Large intestine (tissue), 3 donors: ENCODE data around the gene ABHD2. TPM values are rescaled to one million over a fixed set of nuclear protein-coding genes. Genes with fewer than 3 reads are reported as not detected.
"Not testable (repeated sequence)": the region's sequence is repeated elsewhere in the genome, so short reads cannot be mapped to it uniquely, and the experiment has no call there.

Experiments
- DNase-seq, 2 donors: peaks; one replicate each; pipeline versions ENCODE4 v3.0.0 to v3.0.0-alpha.2; 2013
- H3K27ac ChIP-seq: one replicate; pipeline ENCODE4 v1.5.1; 2013; ENCODE audit warnings: low read length
- H3K27me3 ChIP-seq: 2 replicates; pipeline ENCODE4 v1.6.1; 2013; ENCODE audit warnings: low read length; ENCODE audit not compliant: control insufficient read depth, insufficient read depth
- H3K36me3 ChIP-seq: 2 replicates; pipeline ENCODE4 v1.6.1; 2013; ENCODE audit warnings: low read length; ENCODE audit not compliant: control insufficient read depth, insufficient read depth
- H3K4me1 ChIP-seq: one replicate; pipeline ENCODE4 v1.6.1; 2013; ENCODE audit warnings: low read length; ENCODE audit not compliant: control insufficient read depth, insufficient read depth
- H3K4me3 ChIP-seq: one replicate; pipeline ENCODE4 v1.5.1; 2013; ENCODE audit warnings: low read length
- H3K9me3 ChIP-seq: one replicate; pipeline ENCODE4 v1.6.1; 2013; ENCODE audit warnings: mild to moderate bottlenecking, low read depth, low read length, moderate library complexity; ENCODE audit not compliant: control insufficient read depth
- WGBS: methylation state at CpG from one replicate; pipeline ENCODE4 v1.1.5; 2013; ENCODE audit warnings: low lambda C conversion rate; ENCODE audit not compliant: insufficient coverage; 5-methylcytosine and 5-hydroxymethylcytosine counted together
- polyA plus RNA-seq: library from polyadenylated mRNA; unstranded; fragments of 120-200 nt; gene quantifications from one replicate; pipeline ENCODE4 v1.2.1, GENCODE V29; 2013

ABHD2 gene
- polyA plus RNA-seq, 1 donor = 58.1 TPM

- DNase-seq = peak in 1 of 2 donors; percentile 45
- Histone ChIP-seq H3K9me3 (no peaks in the 10 kb centered on the region), H3K4me3 (no peak overlapping the region), H3K36me3 (peaks cover 23% of the 10 kb centered on the region), H3K4me1 (no peaks in the 10 kb centered on the region), H3K27me3 (no peaks in the 10 kb centered on the region), H3K27ac (no peak overlapping the region)
- WGBS = 86% methylated on average over 1 of the region's 8 CpGs
Measured at GRCh38 chr15:89139613-89140499, 51.6 kb downstream of the ABHD2 start.

DNA sequence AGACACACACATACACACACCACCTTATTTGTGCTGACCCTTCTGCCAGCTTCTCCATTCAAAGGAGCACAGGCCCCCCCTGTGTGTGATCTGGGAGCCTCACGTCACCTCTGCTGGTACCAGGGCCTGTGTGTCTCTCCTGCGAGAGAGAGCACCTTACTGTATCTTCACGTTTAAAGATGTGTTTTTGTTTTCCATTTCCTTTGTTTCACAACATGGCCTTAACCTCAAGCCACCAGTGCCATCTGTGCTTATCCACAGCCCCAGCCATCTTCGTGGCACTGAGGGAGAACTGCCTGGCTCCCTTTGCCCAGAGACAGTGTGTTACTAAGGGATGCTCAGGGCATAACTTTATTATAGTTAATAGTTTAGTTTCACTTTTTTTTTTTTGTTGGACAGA, 52.3 kb downstream of the ABHD2 start:
- DNase-seq = no peak
- H3K9me3 ChIP-seq = no peaks in the 10 kb centered on the region
- H3K27ac ChIP-seq = no peak overlapping the region
- peaks cover 23% of the 10 kb centered on the region for H3K36me3 ChIP-seq
- no peaks in the 10 kb centered on the region for H3K4me1 ChIP-seq
- no peaks in the 10 kb centered on the region for H3K27me3 ChIP-seq
- no CpG with 5 or more reads among the region's 4 CpGs for WGBS
- no peak overlapping the region for H3K4me3 ChIP-seq

GRCh38 chr15:89141159-89141558, 52.9 kb downstream of the ABHD2 start:
- H3K27ac ChIP-seq, H3K4me3 ChIP-seq, H3K27me3 ChIP-seq, H3K4me1 ChIP-seq, H3K9me3 ChIP-seq, DNase-seq: not testable (repeated sequence)
- H3K36me3 ChIP-seq = peaks cover 23% of the 10 kb centered on the region
- WGBS = no CpG with 5 or more reads among the region's 10 CpGs

- DNase-seq = no peak
- WGBS = 20% methylated on average over 1 of the region's 2 CpGs
- H3K4me3 ChIP-seq = no peak overlapping the region
- H3K27ac ChIP-seq = no peak overlapping the region
- H3K9me3 ChIP-seq = no peaks in the 10 kb centered on the region
- H3K27me3 ChIP-seq = no peaks in the 10 kb centered on the region
- no peaks in the 10 kb centered on the region for H3K4me1 ChIP-seq
- H3K36me3 ChIP-seq = peaks cover 23% of the 10 kb centered on the region
Measured at GRCh38 chr15:89141885-89142284, 53.6 kb downstream of the ABHD2 start.

DNA sequence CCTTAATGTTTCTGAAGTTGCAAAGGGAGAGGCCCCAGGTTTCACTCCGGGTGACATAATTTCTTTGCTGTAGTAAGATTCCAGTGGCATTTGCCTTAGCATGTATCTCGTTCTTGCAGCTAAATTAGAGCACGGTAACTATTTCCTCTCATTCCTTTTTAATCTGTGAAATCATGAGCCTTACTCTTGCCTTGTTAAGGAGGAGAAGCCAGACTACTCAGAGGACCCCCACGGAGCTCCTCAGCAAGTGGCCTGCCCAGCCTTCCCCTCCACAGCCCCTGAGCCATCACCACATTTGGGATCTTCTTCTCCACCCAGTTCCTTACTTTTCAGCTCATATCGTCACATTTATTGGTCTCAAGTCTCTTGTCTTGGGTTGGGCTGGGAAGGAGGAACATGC, 54.2 kb downstream of the ABHD2 start:
- Histone ChIP-seq H3K4me3 (no peak overlapping the region), H3K4me1 (no peaks in the 10 kb centered on the region), H3K27ac (no peak overlapping the region), H3K27me3 (no peaks in the 10 kb centered on the region), H3K9me3 (no peaks in the 10 kb centered on the region), H3K36me3 (peaks cover 23% of the 10 kb centered on the region)
- 80% methylated on average over 2 of the region's 5 CpGs for WGBS
- DNase-seq = no peak

DNA sequence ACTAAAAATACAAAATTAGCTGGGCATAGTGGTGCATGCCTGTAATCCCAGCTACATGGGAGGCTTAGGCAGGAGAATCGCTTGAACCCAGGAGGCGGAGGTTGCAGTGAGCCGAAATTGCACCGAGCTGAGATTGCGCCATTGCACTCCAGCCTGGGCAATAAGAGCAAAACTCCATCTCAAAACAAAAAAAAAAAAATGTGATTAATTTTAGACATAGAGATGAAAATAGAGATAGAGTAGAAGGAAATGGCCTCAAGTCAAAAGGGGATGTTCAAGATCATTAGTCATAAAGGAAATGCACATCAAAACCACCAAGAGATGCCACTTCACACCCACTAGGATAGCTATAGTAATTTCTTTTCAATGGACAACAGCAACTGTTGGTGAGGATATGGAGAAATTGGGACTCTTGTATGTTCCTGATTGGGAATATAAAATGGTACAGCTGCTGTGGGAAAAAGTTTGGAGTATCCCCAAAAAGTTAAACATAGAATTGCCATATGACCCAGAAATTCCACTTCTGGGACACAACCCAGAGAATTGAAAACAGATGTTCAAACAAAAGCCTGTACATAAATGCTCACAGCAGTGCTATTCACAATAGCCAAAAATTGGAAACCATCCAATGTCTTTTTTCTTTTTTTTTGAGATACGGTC, 55.4 kb downstream of the ABHD2 start:
- Histone ChIP-seq H3K36me3 (peaks cover 18% of the 10 kb centered on the region), H3K4me3 (no peak overlapping the region), H3K9me3 (no peaks in the 10 kb centered on the region), H3K27ac (no peak overlapping the region), H3K27me3 (no peaks in the 10 kb centered on the region), H3K4me1 (no peaks in the 10 kb centered on the region)
- WGBS = no CpG with 5 or more reads among the region's 6 CpGs
- DNase-seq = peak in 1 of 2 donors; percentile 32

DNA sequence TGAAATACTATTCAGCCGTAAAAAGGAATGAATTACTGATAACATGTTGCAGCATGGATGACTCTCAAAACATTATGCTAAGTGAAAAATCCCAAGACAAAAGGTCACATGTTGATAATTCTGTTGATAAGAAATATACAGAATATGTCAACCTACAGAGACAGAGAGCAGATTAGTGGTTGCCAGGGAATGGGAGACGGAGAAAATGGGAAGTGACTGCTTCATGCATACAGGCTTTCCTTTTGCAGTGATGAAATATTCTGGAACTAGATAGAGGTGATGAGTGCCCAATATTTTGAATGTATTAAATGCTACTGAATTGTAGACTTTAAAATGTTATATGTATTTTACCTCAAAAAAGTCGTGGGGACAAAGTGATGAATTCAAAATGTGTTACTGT, 56.2 kb downstream of the ABHD2 start:
- WGBS = 100% methylated on average over 2 of the region's 3 CpGs
- DNase-seq = no peak
- H3K4me1 ChIP-seq = no peaks in the 10 kb centered on the region
- H3K9me3 ChIP-seq = no peaks in the 10 kb centered on the region
- H3K36me3 ChIP-seq = peaks cover 18% of the 10 kb centered on the region
- no peaks in the 10 kb centered on the region for H3K27me3 ChIP-seq
- H3K4me3 ChIP-seq = no peak overlapping the region
- no peak overlapping the region for H3K27ac ChIP-seq

- no peak overlapping the region for H3K27ac ChIP-seq
- DNase-seq = no peak
- no peak overlapping the region for H3K4me3 ChIP-seq
- H3K36me3 ChIP-seq = peaks cover 8% of the 10 kb centered on the region
- WGBS = 80% methylated on average over 2 of the region's 5 CpGs
- H3K27me3 ChIP-seq = no peaks in the 10 kb centered on the region
- H3K4me1 ChIP-seq = peaks cover 3% of the 10 kb centered on the region
- no peaks in the 10 kb centered on the region for H3K9me3 ChIP-seq
Measured at GRCh38 chr15:89146366-89146765, 58.1 kb downstream of the ABHD2 start.

- 100% methylated on average over 1 of the region's 2 CpGs for WGBS
- H3K4me3 ChIP-seq = no peak overlapping the region
- no peak overlapping the region for H3K27ac ChIP-seq
- H3K4me1 ChIP-seq = peaks cover 3% of the 10 kb centered on the region
- H3K27me3 ChIP-seq = no peaks in the 10 kb centered on the region
- no peaks in the 10 kb centered on the region for H3K9me3 ChIP-seq
- no peak for DNase-seq
- peaks cover 13% of the 10 kb centered on the region for H3K36me3 ChIP-seq
Measured at GRCh38 chr15:89148126-89148525, 59.9 kb downstream of the ABHD2 start.

GRCh38 chr15:89149501-89150101, 61.3 kb downstream of the ABHD2 start:
- no peak for DNase-seq
- Histone ChIP-seq H3K4me1 (peaks cover 3% of the 10 kb centered on the region), H3K27me3 (no peaks in the 10 kb centered on the region), H3K4me3 (no peak overlapping the region), H3K36me3 (peaks cover 16% of the 10 kb centered on the region), H3K9me3 (no peaks in the 10 kb centered on the region), H3K27ac (no peak overlapping the region)
- no CpG with 5 or more reads among the region's 7 CpGs for WGBS
